ENCODE results near the gene SEMA4A.
"Not testable (repeated sequence)": the region's sequence is repeated elsewhere in the genome, so short reads cannot be mapped to it uniquely, and the experiment has no call there.

The SEMA4A gene

DNA sequence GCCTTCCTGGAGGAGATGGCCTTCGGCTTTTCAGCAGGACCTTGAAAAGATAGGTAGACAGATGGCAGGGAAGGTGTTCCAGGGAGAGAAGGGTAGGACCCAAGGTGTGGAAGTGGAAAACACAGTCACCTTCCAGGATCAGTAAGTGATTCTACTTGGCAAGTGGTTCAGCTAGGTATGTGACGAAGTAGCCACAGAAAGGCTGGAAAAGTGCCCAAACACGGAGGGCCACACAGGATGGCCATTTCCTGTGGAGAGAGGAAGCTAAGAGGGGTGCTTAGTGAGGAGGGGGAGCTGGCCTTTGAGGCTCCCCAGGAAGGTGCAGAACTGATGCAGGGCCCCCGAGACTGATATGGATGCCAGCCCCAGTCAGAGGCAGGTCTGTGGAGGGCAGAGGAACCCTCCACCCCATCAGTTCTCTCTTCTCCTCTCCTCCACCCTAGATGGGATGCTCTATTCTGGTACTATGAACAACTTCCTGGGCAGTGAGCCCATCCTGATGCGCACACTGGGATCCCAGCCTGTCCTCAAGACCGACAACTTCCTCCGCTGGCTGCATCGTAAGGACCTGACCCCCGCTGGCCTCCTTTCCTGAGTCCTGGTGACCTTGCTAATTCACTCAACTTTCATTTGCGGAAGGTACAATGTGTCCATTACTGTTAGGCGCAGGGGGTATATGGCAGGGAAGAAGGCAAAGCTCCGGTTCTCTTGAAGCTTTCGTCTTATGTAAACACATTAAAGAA, 6.8 kb downstream of the SEMA4A start:
- DNase-seq (ENCODE audit: low spot score) = peak; percentile 73

DNA sequence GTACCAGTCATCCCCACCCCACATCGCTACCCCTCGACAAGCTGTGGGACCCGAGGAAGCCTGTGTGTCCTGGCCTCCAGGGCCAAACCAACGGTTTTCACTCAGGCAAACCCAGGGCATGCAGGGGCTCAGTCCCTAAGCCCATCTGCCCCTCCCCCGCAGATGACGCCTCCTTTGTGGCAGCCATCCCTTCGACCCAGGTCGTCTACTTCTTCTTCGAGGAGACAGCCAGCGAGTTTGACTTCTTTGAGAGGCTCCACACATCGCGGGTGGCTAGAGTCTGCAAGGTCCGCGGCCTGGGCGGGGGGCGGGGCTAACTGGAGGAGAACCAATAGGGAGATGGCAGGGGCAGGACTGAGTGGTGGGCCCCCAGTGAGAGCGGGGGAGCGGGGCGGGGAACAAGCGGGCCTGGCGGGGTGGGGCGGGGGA, 7.4 kb downstream of the SEMA4A start:
- DNase-seq (ENCODE audit: low spot score) = peak; percentile 67

DNA sequence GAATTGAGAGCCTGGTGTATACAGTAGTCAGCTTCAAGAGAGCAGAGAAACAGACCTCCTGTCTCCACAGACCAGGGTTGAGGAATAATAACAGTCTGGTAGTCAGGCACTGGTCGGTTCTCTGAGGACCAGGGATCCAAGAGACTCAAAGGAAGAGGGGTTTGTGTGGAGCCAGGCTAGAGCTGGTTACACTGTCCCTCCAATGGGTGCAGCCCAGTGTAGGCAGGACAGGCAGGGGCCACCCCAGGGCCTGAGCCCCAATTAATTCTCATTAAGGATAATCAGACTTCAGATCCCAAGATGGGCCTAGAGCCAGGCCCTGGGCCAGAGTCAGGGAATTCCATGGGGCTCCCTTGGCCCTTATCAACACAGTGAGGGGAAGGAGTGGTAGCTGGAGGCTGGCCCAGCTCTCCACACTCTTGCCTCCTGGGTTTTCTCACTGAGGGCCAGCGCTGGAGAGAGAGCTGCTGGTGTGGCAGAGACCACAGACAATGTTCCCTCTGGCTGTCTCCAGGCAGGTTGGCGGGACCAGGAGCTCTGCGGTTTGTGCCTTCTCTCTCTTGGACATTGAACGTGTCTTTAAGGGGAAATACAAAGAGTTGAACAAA, 9.1 kb downstream of the SEMA4A start:
- DNase-seq (ENCODE audit: low spot score) = no peak

DNA sequence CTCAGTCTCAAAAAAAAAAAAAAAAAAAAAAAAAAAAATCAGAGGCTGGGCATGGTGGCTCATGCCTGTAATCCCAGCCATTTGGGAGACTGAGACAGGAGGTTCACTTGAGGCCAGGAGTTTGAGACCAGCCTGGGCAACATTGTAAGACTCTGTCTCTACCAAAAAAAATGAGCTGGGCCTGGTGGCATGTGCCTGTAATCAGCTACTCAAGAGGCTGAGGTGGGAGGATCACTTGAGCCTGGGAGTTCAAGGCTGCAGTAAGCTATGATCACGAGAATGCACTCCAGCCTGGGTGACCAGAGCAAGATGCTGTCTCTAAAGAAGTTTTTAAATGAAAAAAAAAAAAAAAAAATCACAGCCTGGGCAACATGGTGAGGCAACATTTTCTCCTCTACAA, 10.3 kb downstream of the SEMA4A start:
- DNase-seq (ENCODE audit: low spot score) = no peak

DNA sequence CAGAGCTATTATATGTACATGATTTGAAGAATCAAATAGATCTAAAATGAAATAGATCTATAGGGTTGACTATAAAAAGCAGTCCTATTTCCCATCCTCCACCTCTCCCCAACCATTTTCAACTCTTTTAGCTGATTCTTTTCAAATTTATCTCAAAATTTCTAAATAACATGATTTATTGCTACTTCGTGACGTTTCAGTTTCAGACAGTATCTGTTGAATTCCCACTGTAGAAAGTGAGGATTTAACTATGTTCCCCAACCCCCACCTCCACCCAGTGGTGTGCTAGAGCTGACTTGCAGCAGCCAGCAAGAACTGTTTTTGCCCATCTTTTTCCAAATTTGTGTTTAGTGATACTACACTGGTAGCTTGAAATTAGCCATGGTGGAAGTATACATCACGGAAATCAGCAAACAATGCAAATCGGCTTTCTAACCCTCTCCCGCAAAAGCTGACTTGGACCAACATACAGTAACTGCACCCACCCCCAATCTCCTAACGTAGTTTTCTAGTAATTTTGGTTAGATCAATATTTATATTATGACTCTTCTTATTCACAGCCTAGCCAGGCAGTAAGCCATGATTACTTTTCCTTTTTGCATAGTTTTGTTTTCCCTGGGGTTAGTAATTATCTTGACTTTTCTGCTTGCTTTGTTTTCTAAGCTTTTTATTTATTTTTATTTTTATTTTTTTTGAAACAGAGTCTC, 10.9 kb downstream of the SEMA4A start:
- no peak for DNase-seq (ENCODE audit: low spot score)

DNA sequence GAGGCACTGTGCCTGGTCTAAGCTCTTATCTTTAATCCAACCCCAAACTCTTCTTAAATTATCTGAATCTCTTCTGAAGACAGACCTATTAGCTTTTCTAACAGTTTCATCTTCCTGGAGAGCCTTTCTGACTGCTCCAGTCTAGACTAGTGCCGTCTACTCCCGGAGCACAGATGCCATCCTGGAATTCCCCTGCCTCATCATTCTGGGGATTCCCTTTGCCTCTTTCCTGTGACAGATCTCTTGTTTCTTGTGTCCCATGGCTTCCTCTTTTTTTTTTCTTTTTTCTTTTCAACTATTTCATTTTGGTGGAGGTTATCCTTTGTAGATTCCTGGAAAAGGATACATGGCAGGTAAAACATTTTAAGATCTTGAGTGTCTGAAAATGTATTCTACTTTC, 11.7 kb downstream of the SEMA4A start:
- DNase-seq (ENCODE audit: low spot score) = no peak

DNA sequence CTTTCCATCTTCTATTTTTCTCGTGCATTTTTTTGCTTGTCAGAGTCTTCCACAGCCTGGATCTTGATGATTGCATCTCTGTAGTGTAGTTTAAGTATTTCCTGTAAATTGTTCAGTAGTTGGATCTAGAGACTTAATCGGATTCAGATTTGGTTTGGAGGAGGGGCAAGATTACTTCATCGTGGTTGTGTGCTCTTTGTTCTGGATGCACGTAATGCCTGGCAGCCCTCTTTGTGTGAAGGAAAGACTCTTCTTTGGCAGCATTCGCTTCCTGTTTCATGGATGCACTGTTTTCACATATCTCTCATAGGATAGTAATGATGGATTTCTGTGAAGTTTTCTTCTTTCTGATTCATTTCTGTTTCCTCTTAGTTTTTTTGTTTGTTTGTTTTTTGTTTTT, 14.2 kb downstream of the SEMA4A start:
- DNase-seq (ENCODE audit: low spot score) = no peak

DNA sequence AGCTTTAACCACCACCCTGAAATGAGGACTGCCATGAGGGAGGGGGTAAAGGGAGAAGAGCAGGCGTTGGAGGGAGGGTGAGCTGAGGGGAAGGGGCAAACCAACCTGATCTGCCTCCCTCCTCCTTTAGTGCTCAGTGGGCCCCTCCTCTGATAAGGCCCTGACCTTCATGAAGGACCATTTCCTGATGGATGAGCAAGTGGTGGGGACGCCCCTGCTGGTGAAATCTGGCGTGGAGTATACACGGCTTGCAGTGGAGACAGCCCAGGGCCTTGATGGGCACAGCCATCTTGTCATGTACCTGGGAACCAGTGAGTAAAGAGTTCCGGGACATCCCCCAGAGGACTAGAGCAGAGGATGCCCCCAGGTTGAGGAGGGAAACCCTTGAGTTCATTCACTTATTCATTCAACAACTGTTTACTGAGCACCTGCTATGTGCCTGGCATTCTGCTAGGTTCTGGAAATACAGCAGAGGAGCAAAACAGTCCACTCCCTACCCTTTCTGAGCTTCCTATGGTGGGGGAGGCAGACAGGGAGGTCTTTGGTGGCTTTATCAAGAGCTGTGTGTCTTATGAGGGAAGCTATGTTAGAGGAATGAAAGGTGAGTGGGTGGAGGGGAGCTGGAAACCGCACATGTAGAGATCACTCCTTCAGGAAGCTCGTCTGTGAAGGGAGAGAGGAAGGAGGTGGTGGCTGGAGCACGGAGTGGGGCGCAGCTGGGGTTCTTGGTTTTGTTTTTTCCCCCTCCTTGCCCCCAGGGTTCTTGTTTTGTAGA, 19.5 kb downstream of the SEMA4A start:
- DNase-seq (ENCODE audit: low spot score) = no peak

DNA sequence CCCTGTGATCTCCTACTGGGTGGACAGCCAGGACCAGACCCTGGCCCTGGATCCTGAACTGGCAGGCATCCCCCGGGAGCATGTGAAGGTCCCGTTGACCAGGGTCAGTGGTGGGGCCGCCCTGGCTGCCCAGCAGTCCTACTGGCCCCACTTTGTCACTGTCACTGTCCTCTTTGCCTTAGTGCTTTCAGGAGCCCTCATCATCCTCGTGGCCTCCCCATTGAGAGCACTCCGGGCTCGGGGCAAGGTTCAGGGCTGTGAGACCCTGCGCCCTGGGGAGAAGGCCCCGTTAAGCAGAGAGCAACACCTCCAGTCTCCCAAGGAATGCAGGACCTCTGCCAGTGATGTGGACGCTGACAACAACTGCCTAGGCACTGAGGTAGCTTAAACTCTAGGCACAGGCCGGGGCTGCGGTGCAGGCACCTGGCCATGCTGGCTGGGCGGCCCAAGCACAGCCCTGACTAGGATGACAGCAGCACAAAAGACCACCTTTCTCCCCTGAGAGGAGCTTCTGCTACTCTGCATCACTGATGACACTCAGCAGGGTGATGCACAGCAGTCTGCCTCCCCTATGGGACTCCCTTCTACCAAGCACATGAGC, 23.3 kb downstream of the SEMA4A start:
- DNase-seq (ENCODE audit: low spot score) = no peak

DNA sequence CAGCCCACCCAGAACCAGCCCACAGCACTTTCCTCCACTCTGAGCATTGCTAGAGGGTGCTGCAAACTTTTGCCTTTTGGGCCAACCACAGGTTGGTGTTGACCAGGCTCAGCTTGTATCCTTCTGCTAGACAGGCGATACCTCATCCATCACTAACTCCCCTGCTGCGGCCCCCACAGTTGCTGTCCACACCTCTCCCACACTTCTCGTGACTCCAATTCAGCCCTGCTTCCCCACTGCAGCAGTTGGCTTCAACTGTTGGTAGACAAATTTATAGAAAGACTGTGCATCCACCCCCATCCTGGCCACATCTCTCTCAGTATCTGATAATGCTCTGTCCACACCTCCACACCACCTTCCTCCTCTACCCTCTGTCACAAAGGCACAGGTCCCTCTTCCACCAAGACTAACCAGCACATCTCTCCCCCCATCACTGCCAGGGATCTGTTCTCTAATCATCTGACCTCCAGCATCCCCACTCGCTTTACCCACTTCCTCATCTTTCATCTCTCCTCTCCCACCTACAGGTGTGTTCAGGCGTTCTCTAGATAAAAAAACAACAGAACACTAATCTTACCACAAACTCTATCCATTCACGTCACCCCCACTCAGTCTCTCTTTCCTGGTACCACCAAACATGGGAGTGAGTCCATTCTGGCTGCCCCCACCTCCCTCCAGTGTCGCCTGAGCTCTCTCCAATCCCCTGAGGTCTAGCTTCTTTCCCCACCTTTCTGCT, 24.7 kb downstream of the SEMA4A start:
- DNase-seq (ENCODE audit: low spot score) = no peak

DNA sequence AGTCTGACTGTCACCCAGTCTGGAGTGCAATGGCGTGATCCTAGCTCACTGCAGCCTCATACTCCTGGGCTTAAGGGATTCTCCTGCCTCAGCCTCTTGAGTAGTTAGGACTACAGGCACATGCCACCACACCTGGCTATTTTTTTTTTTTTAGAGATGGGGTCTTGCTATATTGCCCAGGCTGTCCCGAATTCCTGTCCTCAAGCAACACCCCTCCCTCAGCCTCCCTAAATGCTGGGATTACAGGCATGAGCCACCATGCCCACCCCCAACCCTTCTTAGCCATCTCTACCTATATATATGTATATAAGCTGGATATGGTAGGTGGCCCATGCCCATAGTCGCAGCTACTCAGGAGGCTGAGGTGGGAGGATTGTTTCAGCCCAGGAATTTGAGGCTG, 27.1 kb downstream of the SEMA4A start:
- DNase-seq (ENCODE audit: low spot score) = no peak

DNA sequence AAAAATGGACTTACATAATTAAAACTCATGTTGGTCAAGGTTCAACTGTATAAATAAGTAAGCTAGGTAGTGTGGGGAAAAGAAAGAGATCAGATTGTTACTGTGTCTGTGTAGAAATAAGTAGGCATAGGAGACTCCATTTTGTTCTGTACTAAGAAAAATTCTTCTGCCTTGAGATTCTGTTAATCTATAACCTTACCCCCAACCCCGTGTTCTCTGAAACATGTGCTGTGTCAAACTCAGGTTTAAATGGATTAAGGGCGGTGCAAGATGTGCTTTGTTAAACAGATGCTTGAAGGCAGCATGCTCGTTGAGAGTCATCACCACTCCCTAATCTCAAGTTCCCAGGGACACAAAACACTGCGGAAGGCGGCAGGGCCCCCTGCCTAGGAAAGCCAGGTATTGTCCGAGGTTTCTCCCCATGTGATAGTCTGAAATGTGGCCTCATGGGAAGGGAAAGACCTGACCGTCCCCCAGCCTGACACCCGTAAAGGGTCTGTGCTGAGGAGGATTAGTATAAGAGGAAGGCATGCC, 28.1 kb downstream of the SEMA4A start:
- DNase-seq (ENCODE audit: low spot score) = not testable (repeated sequence)

DNA sequence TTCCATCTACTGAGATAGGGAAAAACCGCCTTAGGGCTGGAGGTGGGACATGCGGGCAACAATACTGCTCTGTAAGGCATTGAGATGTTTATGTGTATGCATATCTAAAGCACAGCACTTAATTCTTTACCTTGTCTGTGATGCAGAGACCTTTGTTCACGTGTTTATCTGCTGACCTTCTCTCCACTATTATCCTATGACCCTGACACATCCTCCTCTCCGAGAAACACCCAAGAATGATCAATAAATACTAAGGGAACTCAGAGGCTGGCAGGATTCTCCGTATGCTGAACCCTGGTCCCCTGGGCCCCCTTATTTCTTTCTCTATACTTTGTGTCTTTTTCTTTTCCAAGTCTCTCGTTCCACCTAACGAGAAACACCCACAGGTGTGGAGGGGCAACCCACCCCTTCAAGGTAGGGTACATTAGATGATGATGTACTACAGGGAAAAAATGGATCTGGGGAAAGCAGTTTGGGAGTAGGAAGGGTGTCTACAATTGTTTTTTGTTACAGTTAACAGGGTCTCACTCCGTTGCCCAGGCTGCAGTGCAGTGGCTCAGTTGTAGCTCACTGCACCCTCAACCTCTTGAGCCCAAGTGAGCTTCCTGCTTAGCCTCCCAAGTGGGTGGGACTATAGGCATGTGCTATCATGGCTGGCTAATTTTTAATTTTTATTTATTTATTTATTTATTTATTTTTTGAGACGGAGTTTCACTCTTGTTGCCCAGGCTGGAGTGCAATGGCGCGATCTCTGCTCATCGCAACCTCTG, 28.8 kb downstream of the SEMA4A start:
- DNase-seq (ENCODE audit: low spot score) = not testable (repeated sequence)

DNA sequence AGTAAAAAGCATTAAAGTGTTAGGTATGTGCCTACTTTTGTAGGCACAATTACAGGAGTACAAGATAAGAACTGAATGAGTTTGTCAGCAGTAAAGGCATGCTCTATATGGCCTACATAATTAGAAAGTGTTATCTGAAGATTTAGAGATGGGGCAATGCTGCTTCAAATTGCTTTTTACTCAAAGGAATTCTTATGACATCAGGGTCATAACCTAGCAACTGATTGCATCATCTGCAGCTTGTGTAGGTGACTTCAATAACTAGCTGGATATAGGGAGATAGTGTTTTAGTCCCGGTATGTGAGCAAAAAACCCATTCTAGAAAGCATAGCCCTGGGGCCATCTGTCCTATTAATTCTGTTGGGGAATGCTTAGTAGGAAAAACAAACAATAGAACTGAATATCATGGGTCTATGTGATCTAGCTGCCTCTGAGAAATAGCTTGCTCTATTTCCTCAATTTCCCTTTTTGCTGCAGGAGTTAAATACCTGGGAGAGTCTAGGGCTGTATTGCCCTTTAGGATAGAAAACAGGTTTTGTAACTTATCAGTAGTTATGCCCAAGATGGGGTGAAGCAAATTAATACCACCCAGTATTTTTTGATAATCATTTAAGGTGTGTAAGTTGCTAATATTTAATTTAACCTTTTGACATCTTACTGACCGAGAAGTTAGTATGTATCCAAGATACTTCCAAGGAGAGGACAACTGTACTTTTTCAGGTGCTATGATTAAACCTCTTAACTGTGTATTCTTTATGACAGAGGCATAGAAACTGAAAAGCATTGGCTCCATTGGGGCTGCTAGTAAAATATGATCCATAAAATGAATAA, 33.2 kb downstream of the SEMA4A start:
- DNase-seq (ENCODE audit: low spot score) = not testable (repeated sequence)

DNA sequence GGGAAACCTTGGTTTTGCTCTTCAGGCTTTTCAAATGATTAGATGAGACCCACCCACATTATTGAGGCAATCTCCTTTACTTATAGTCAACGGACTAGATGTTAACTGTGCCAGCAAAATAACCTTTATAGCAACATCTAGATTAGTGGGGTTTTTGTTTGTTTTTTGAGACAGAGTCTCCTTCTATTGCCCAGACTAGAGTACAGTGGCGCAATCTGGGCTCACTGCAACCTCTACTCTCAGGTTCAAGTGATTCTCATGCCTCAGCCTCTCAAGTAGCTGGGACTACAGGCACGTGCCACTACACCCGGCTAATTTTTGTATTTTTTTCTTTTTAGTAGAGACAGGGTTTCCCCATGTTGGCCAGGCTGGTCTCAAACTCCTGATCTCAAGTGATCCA, 36.9 kb downstream of the SEMA4A start:
- DNase-seq (ENCODE audit: low spot score) = not testable (repeated sequence)

DNA sequence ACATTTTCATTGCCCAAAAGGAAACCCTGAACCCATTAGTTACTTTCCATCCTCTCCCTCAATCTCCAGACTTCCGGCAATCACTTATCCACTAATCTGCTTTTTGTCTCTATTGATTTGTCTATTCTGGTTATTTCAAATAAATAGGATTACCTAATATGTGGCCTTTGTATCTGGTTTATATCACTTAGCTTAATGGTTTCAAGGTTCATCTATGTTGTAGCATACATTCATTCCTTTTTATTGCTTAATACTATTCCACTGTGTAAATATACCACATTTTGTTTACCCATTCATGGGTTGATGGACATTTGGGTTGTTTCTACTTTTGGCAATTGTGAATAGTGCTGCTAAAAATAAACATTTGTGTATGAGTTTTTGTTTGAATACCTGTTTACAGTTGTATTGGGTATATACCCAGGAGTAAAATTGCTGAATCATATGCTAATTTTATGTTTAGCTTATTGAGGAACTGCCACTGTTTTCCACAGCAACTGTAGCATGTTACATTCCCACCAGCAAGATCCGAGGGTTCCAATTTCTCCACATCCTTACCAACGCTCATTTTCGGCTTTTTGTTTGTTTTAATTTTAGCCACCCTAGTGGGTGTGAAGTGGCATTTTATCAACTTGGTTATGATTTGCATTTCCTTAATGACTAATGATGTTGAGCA, 38.0 kb downstream of the SEMA4A start:
- DNase-seq (ENCODE audit: low spot score) = no peak

DNA sequence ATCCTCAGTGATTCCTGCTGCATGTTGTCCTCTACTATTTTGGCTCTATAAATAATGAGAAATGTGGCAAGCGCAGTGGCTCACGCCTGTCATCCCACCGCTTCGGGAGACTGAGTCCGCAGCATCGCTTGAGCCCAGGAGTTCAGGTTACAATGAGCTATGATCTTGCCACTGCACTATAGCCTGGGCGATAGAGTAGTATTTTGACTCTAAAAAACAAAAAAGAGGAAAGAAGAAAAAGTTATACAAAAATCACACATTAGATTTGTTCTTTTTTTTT, 39.8 kb downstream of the SEMA4A start:
- no peak for DNase-seq (ENCODE audit: low spot score)

DNA sequence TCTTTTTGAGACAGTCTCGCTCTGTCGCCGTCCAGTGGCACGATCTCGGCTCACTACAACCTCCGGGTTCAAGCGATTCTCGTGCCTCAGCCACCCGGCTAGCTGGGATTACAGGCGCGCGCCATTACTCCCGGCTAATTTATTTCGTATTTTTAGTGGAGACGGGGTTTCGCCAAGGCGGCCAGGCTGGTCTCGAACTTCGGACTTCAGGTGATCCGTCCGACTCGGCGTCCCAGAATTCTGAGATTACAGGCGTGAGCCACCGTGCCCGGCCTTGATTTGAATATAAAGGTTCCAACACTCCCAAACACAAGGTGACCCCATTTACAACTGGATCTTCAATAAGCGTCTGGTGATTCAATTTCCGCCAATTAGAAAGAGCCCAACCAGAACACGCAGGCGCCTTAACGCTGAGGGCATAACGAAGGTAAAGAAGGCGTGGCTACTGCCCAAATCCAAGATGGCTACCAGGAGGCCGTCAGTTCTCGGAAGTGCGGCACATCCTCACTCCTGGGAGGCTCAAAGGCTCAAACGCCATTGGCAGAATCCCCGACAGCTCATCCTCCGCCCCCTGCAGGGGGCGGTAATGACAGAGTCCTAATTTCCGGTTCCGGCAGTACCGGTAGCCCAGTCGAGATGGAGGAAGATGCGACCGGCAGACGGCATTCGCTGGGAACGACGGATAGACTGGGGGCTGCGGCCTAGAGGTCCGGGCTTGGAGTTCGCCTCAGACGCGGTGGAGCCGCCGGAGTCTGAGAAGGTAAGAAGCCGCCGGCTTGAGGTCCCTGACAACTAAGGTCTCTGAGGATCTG, 40.3 kb downstream of the SEMA4A start, which contains the start of gene SLC25A44:
SLC25A44 (plus strand) TSS at position 617 of the 812 bp plus-strand sequence. CDS start 5,744 bp downstream, outside the sequence.
- peak; percentile 98 for DNase-seq (ENCODE audit: low spot score)
